Prostate gland (tissue), 2 donors: ENCODE measurements around the gene SNX12.

Experiments
- POLR2AphosphoS5 ChIP-seq: sonication (generic); formaldehyde crosslinking; IDR thresholded peaks from one replicate; pipeline ENCODE4 v1.6.1; 2017; ENCODE audit warnings: antibody characterized with exemption
- TF ChIP-seq, protein P1 (sequence below), 4 experiments: fragments of 200-600 bp in 2 of 4; fragments of 450-650 bp in 2 of 4; sonication (generic) in 2 of 4; IDR thresholded peaks; 1 replicate in 3 of 4; 2 replicates in 1 of 4; pipeline ENCODE4 v1.5.1; 2016 to 2019; ENCODE audit warnings: antibody characterized with exemption in 4 of 4, mild to moderate bottlenecking in 2 of 4, moderate library complexity in 2 of 4

DNA sequence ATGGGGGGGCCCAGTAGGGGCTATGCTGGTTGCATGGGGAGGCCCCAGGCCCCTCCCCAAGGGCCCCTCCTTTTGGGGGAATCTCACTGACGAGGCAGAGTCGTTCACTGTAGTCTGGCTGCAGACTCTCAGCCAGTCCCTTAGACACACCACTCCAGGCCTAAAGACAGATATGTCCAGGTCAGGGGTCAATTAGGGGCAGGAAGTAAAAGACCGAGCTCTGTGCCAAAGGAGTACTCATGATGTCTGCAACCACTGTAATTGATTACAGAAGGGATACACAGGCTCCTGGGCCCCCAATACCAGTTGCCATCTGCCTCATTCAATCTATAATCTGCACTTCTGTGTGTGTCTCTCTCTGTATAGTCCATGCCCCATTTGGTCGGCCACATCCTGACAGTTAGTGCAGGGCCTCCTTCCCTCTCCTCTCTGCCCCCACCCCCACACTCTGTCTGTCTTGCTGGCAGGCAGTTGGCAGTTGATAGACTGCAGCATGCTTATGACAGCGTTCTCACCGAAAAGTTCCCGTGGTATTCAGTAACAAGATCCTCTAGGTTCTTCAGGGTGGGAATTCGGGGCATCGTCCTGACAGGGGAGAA, 39.7 kb upstream of the SNX12 start:
- TF ChIP-seq, protein P1, sequence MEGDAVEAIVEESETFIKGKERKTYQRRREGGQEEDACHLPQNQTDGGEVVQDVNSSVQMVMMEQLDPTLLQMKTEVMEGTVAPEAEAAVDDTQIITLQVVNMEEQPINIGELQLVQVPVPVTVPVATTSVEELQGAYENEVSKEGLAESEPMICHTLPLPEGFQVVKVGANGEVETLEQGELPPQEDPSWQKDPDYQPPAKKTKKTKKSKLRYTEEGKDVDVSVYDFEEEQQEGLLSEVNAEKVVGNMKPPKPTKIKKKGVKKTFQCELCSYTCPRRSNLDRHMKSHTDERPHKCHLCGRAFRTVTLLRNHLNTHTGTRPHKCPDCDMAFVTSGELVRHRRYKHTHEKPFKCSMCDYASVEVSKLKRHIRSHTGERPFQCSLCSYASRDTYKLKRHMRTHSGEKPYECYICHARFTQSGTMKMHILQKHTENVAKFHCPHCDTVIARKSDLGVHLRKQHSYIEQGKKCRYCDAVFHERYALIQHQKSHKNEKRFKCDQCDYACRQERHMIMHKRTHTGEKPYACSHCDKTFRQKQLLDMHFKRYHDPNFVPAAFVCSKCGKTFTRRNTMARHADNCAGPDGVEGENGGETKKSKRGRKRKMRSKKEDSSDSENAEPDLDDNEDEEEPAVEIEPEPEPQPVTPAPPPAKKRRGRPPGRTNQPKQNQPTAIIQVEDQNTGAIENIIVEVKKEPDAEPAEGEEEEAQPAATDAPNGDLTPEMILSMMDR (IDR thresholded peaks at IDR 0.05) = no peak
- no peak for TF ChIP-seq POLR2AphosphoS5
